NT2/D1 (cell line): ENCODE data around the gene CANT1.
A peak's percentile ranks its signal among the peaks of the same experiment; 100 is the strongest.

Experiments
- DNase-seq: peaks from one replicate; pipeline ENCODE4 v3.0.0-alpha.2; 2011; ENCODE audit warnings: low read depth, low spot score
- H3K27me3 ChIP-seq: 2 replicates; pipeline ENCODE4 v1.6.0; 2011; ENCODE audit warnings: mild to moderate bottlenecking; ENCODE audit not compliant: insufficient read length, insufficient read depth
- H3K36me3 ChIP-seq: 2 replicates; pipeline ENCODE4 v1.6.1; 2011; ENCODE audit warnings: mild to moderate bottlenecking, low read length, mixed read lengths; ENCODE audit not compliant: insufficient read depth, insufficient read length
- H3K4me1 ChIP-seq: 2 replicates; pipeline ENCODE4 v1.5.1; 2011; ENCODE audit not compliant: insufficient read depth, insufficient read length
- H3K4me3 ChIP-seq: 2 replicates; pipeline ENCODE4 v1.5.1; 2011; ENCODE audit warnings: low read depth; ENCODE audit not compliant: insufficient read length
- H3K9ac ChIP-seq: 2 replicates; pipeline ENCODE4 v1.6.0; 2011; ENCODE audit warnings: low read depth; ENCODE audit not compliant: insufficient read length
- H3K9me3 ChIP-seq: 2 replicates; pipeline ENCODE4 v1.5.1; 2011; ENCODE audit warnings: mild to moderate bottlenecking, low read length; ENCODE audit not compliant: insufficient read depth
- SUZ12 ChIP-seq: IDR thresholded peaks from 2 replicates; pipeline ENCODE4 v1.6.1; 2011; ENCODE audit not compliant: insufficient read length, insufficient read depth; ENCODE audit errors: extremely low read depth
- YY1 ChIP-seq: IDR thresholded peaks from 2 replicates; pipeline ENCODE4 v1.6.1; 2011; ENCODE audit not compliant: insufficient read length, insufficient read depth
- ZNF274 ChIP-seq: IDR thresholded peaks from 2 replicates; pipeline ENCODE4 v1.6.1; 2011; ENCODE audit warnings: mild to moderate bottlenecking, low read depth, low read length

CANT1 gene

GRCh38 chr17:78988152-78988551 is 21.4 kb downstream of the CANT1 start:
- H3K36me3 ChIP-seq, result peaks cover 34% of the 10 kb centered on the region
- no peak for DNase-seq
- no peaks in the 10 kb centered on the region for H3K27me3 ChIP-seq
- TF ChIP-seq YY1 (no peak), ZNF274 (no peak), SUZ12 (no peak)
- no peak overlapping the region for H3K9ac ChIP-seq
- no peaks in the 10 kb centered on the region for H3K4me1 ChIP-seq
- H3K9me3 ChIP-seq, result no peaks in the 10 kb centered on the region
- H3K4me3 ChIP-seq, result no peak overlapping the region

GRCh38 chr17:78986649-78987328 is 22.8 kb downstream of the CANT1 start:
- no peak for DNase-seq
- Histone ChIP-seq H3K4me3 (no peak overlapping the region), H3K27me3 (no peaks in the 10 kb centered on the region), H3K9me3 (no peaks in the 10 kb centered on the region), H3K36me3 (peaks cover 21% of the 10 kb centered on the region), H3K9ac (peak overlapping the region; percentile 33), H3K4me1 (no peaks in the 10 kb centered on the region)
- TF ChIP-seq YY1 (no peak), ZNF274 (no peak), SUZ12 (no peak)

- TF ChIP-seq SUZ12 (no peak), YY1 (no peak), ZNF274 (no peak)
- peaks cover 15% of the 10 kb centered on the region for H3K36me3 ChIP-seq
- H3K27me3 ChIP-seq, result no peaks in the 10 kb centered on the region
- H3K4me1 ChIP-seq, result peaks cover under 1% of the 10 kb centered on the region
- no peaks in the 10 kb centered on the region for H3K9me3 ChIP-seq
- no peak overlapping the region for H3K4me3 ChIP-seq
- no peak overlapping the region for H3K9ac ChIP-seq
- no peak for DNase-seq
These were observed 23.4 kb downstream of the CANT1 start for GRCh38 chr17:78986048-78986648.

GRCh38 chr17:78985395-78985794 is 24.2 kb downstream of the CANT1 start:
- no peak for TF ChIP-seq SUZ12
- no peak for TF ChIP-seq ZNF274
- no peak for TF ChIP-seq YY1
- peaks cover 8% of the 10 kb centered on the region for H3K4me1 ChIP-seq
- H3K9me3 ChIP-seq, result no peaks in the 10 kb centered on the region

GRCh38 chr17:78981010-78981888 is 28.3 kb downstream of the CANT1 start:
- no peak for DNase-seq
- no peak overlapping the region for H3K9ac ChIP-seq

More at GRCh38 chr17:78985395-78985794, 24.2 kb downstream of the CANT1 start:
- Histone ChIP-seq H3K27me3 (no peaks in the 10 kb centered on the region), H3K4me3 (no peak overlapping the region), H3K36me3 (peaks cover 7% of the 10 kb centered on the region), H3K9ac (no peak overlapping the region)
- no peak for DNase-seq

GRCh38 chr17:78980624-78980972 is 29.0 kb downstream of the CANT1 start:
- no peak for DNase-seq
- no peak overlapping the region for H3K4me3 ChIP-seq
- no peak for TF ChIP-seq ZNF274
- no peak for TF ChIP-seq SUZ12
- no peak for TF ChIP-seq YY1
- H3K9ac ChIP-seq, result peak overlapping the region; percentile 70
- no peaks in the 10 kb centered on the region for H3K27me3 ChIP-seq
- H3K36me3 ChIP-seq, result peaks cover 12% of the 10 kb centered on the region
- peaks cover 41% of the 10 kb centered on the region for H3K4me1 ChIP-seq
- no peaks in the 10 kb centered on the region for H3K9me3 ChIP-seq

More at GRCh38 chr17:78981010-78981888, 28.3 kb downstream of the CANT1 start:
- Histone ChIP-seq H3K4me1 (peaks cover 35% of the 10 kb centered on the region), H3K9me3 (no peaks in the 10 kb centered on the region), H3K27me3 (no peaks in the 10 kb centered on the region), H3K36me3 (peaks cover 7% of the 10 kb centered on the region), H3K4me3 (no peak overlapping the region)
- TF ChIP-seq YY1 (no peak), ZNF274 (no peak), SUZ12 (no peak)
